Omental fat pad (tissue), 4 donors: Measurements from ENCODE around the gene CELF3. TPM values are rescaled to one million over a fixed set of nuclear protein-coding genes. Genes with fewer than 3 reads are reported as not detected.
A peak's percentile ranks its signal among the peaks of the same experiment; 100 is the strongest.
"Not testable (repeated sequence)": the region's sequence is repeated elsewhere in the genome, so short reads cannot be mapped to it uniquely, and the experiment has no call there.

Experiments used
- ATAC-seq: fragments of 150-250 bp; one replicate; pipeline ENCODE4 v1.9.1; 2016; ENCODE audit warnings: mild to moderate bottlenecking, moderate library complexity; ENCODE audit not compliant: low FRiP score
- DNase-seq: peaks from one replicate; pipeline ENCODE4 v3.0.0-alpha.2; 2019; ENCODE audit warnings: low spot score
- CTCF ChIP-seq, 3 donors: fragments of 450-650 bp; IDR thresholded peaks; one replicate each; pipeline ENCODE4 v1.5.1; 2016 to 2017; ENCODE audit warnings: antibody characterized with exemption in 3 of 3, mild to moderate bottlenecking in 3 of 3, moderate library complexity in 2 of 3
- total RNA-seq, 4 donors: library from RNA; depleted of rRNA; stranded (reverse); fragments of >200 nt; gene quantifications; one replicate each; pipeline ENCODE4 v1.1.0, GENCODE V29; 2016

Gene CELF3
- total RNA-seq, 4 donors from 2014 or later = not detected

GRCh38 chr1:151684128-151684527, 32.5 kb downstream of the CELF3 start:
- no peak for DNase-seq
- no peak for TF ChIP-seq CTCF (IDR thresholded peaks at IDR 0.05)
- ATAC-seq = no peak

GRCh38 chr1:151682901-151683300, 33.7 kb downstream of the CELF3 start:
- ATAC-seq, DNase-seq: not testable (repeated sequence)

DNA sequence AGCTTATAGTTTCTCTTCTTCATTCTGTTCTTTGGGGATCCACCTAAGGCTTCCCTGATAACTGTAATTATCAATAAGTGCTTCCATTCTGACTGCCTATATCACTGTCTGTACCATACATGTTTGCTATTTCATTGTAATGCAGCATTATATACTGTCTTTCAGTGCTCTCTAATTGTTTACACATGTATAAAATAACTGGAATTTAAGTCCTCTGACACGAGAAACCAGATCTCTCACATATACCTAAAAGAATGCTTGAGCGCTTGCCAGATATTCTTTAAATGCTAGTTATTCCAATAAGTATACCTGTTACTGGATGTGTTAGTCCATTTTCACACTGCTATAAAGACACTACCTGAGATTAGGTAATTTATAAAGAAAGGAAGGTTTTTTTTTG, 34.7 kb downstream of the CELF3 start:
- TF ChIP-seq CTCF (IDR thresholded peaks at IDR 0.05) = no peak
- DNase-seq = no peak
- ATAC-seq = no peak

DNA sequence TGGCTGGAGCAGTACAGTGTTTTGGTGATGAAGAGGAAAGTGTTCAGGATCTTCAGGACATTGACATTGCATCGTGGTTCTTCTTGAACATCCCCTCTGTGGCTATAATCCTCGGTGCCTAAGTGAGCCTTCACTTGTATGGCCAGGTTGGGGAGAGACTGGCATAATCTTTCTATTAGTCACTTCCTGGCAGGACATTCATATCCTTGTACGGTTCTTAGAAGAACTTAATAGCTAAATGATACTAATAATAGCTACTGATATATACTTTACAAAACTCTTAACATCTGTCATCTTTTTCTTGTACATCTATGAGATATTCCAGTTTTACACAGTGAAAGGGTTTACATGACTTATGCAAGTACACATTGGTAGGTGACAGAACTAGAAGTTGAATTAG, 35.8 kb downstream of the CELF3 start:
- no peak for DNase-seq
- peak; percentile 54 for ATAC-seq
- TF ChIP-seq CTCF (IDR thresholded peaks at IDR 0.05) = no peak

- DNase-seq = no peak
- no peak for ATAC-seq
- TF ChIP-seq CTCF (IDR thresholded peaks at IDR 0.05) = no peak
Measured at GRCh38 chr1:151680391-151680790, 36.2 kb downstream of the CELF3 start.

DNA sequence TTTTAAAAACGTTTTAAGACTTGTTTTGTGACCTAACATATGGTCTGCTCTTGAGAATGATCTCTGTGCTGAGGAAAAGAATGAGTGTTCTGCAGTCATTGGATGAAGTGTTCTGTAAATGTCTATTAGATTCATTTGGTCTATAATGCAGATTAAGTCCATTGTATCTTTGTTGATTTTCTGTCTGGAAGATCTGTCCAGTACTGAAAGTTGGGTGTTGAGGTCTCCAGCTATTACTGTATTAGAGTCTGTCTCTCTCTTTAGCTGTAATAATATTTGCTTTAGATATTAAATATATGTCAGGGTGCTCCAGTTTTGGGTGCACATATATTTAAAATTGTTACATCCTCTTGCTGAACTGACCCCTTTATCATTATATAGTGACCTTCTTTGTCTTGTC, 43.2 kb downstream of the CELF3 start:
- no peak for DNase-seq
- no peak for ATAC-seq
- TF ChIP-seq CTCF (IDR thresholded peaks at IDR 0.05) = no peak

- DNase-seq, ATAC-seq: not testable (repeated sequence)
Measured at GRCh38 chr1:151670036-151670675, 46.4 kb downstream of the CELF3 start.

DNA sequence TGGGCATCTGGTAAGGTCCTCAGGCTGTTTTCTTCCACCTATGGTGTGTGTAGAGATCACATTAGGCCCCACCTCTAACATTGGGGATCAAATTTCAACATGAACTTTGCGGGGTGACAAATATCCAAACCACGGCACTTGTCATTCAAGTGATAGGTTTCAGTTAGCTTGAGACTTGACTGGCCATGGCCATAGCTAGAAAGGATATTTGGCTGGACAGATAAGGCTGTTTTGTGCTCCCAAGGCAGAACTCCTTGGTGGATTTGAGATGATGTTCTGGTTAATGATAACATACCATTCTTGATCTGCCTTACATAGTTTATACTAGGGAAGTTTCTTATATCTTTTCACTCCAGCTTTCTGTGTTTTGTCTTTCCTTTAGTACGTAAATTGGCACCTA, 48.5 kb downstream of the CELF3 start:
- DNase-seq = no peak
- ATAC-seq = no peak
- TF ChIP-seq CTCF (IDR thresholded peaks at IDR 0.05) = no peak
